Osteoblast (primary cell): ENCODE results near the gene C13orf42. TPM values are rescaled to one million over a fixed set of nuclear protein-coding genes. Genes with fewer than 3 reads are reported as not detected.

Source experiments
- DNase-seq: peaks from one replicate; pipeline ENCODE4 v3.0.0; 2011; ENCODE audit warnings: low spot score, mixed read lengths; ENCODE audit not compliant: insufficient read length; ENCODE audit errors: missing footprints
- H2AFZ ChIP-seq: 2 replicates; pipeline ENCODE4 v1.6.0; 2011; ENCODE audit warnings: mild to moderate bottlenecking, low read length
- H3K27ac ChIP-seq: 2 replicates; pipeline ENCODE4 v1.5.1; 2011; ENCODE audit warnings: mild to moderate bottlenecking, low read depth, low read length, moderate library complexity
- H3K27me3 ChIP-seq: 2 replicates; pipeline ENCODE4 v1.6.0; 2012; ENCODE audit warnings: mild to moderate bottlenecking, control low read depth, inconsistent platforms, low read length, moderate library complexity; ENCODE audit not compliant: insufficient read depth
- H3K36me3 ChIP-seq: 2 replicates; pipeline ENCODE4 v1.5.1; 2011; ENCODE audit warnings: mild to moderate bottlenecking, low read length, control low read depth, moderate library complexity; ENCODE audit not compliant: insufficient read depth
- H3K4me1 ChIP-seq: 2 replicates; pipeline ENCODE4 v1.5.1; 2011; ENCODE audit warnings: mild to moderate bottlenecking, low read length, control low read depth, moderate library complexity; ENCODE audit not compliant: insufficient read depth
- H3K4me2 ChIP-seq: 2 replicates; pipeline ENCODE4 v1.6.0; 2011; ENCODE audit warnings: mild to moderate bottlenecking, low read length; ENCODE audit not compliant: insufficient read depth
- H3K4me3 ChIP-seq: fragments of 200-600 bp; sonication (generic); 3 replicates; pipeline ENCODE4 v1.5.1; 2012; ENCODE audit warnings: mild to moderate bottlenecking, low read length, inconsistent platforms; ENCODE audit not compliant: insufficient read depth
- H3K79me2 ChIP-seq: 2 replicates; pipeline ENCODE4 v1.6.0; 2012; ENCODE audit warnings: mild to moderate bottlenecking, low read length, control low read depth, inconsistent platforms; ENCODE audit not compliant: insufficient read depth
- H3K9me3 ChIP-seq: 2 replicates; pipeline ENCODE4 v1.5.1; 2011; ENCODE audit warnings: low read depth, low read length, control low read depth
- H4K20me1 ChIP-seq: 2 replicates; pipeline ENCODE4 v1.6.0; 2012; ENCODE audit warnings: mild to moderate bottlenecking, low read length, control low read depth; ENCODE audit not compliant: insufficient read depth
- total RNA-seq: library from RNA; depleted of rRNA; stranded (reverse); fragments of >200 nt; gene quantifications from 2 replicates; pipeline ENCODE4 v1.2.3, GENCODE V29; 2012
- TF ChIP-seq, protein P1 (sequence below): IDR thresholded peaks from 2 replicates; pipeline ENCODE4 v1.5.1; 2011; ENCODE audit warnings: mild to moderate bottlenecking, low read depth, low read length, moderate library complexity; ENCODE audit errors: extremely low read depth

Gene C13orf42
- total RNA-seq, 1 donor: not detected

DNA sequence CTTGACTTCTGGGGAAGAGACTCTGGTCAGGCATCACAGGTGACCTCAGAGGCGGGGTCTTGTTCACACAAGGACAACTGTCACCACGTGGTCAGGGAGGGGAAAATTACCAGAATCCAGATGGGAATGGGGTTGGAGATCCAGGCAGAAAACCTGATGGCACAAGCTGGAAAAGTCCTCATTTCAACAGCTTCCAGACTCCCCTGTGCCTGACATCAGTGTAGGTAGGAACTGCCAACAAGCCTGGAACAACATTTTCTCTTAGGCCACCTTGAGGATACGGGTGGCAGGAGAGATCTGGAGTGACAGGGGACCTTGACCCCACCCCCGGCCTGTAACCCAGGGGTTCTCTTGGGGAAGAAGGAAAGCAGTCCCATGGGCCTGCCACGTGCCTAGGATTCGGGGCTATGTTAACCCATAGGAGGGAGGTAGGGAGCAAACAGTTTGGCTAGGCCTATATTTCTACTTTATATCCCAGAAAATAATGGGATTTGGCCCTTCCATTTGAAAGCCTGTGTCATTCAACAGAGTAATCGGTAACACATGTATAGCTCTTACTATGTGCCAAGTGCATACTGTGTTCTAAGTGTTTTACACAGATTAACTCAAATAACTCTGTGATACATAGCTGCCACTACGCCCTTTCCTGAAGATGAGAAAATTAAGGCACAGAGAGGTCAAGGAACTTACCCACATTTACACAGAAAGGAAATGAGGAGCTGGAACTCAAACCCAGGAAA is 44.9 kb upstream of the C13orf42 start:
- H3K79me2 ChIP-seq: no peaks in the 10 kb centered on the region
- TF ChIP-seq, protein P1, sequence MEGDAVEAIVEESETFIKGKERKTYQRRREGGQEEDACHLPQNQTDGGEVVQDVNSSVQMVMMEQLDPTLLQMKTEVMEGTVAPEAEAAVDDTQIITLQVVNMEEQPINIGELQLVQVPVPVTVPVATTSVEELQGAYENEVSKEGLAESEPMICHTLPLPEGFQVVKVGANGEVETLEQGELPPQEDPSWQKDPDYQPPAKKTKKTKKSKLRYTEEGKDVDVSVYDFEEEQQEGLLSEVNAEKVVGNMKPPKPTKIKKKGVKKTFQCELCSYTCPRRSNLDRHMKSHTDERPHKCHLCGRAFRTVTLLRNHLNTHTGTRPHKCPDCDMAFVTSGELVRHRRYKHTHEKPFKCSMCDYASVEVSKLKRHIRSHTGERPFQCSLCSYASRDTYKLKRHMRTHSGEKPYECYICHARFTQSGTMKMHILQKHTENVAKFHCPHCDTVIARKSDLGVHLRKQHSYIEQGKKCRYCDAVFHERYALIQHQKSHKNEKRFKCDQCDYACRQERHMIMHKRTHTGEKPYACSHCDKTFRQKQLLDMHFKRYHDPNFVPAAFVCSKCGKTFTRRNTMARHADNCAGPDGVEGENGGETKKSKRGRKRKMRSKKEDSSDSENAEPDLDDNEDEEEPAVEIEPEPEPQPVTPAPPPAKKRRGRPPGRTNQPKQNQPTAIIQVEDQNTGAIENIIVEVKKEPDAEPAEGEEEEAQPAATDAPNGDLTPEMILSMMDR: no peak
- no peak for DNase-seq

DNA sequence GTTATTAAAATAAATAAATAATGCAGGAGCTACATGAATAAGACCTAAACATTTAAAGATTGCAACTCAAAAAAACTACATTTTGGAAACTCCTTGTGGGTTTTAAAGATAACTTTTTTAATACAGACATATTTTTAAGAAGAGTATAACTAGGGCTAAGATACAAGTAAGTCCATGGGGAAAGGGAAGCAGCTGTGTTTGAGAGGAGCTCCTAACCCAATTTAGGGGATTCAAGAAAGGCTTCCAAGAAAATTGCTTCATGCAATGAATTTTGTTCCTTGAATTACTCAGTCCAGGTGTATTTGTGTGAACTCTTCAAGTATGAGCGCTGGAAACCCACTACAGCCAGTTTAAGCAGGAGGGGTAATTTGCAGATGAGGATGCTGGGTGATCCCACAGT is 44.1 kb upstream of the C13orf42 start:
- TF ChIP-seq, protein P1: no peak
- no peaks in the 10 kb centered on the region for H3K9me3 ChIP-seq
- no peak overlapping the region for H3K4me3 ChIP-seq
- no peak overlapping the region for H3K27ac ChIP-seq
- no peaks in the 10 kb centered on the region for H3K4me1 ChIP-seq
- H2AFZ ChIP-seq: no peak overlapping the region
- H3K4me2 ChIP-seq: no peak overlapping the region
- no peak for DNase-seq
- no peaks in the 10 kb centered on the region for H4K20me1 ChIP-seq
- peaks cover 25% of the 10 kb centered on the region for H3K27me3 ChIP-seq
- H3K36me3 ChIP-seq: no peaks in the 10 kb centered on the region
- H3K79me2 ChIP-seq: no peaks in the 10 kb centered on the region

More for the DNA sequence above, 44.9 kb upstream of the C13orf42 start:
- Histone ChIP-seq H3K4me3 (no peak overlapping the region), H4K20me1 (no peaks in the 10 kb centered on the region), H3K36me3 (no peaks in the 10 kb centered on the region), H3K27ac (no peak overlapping the region), H3K4me1 (no peaks in the 10 kb centered on the region), H3K27me3 (peaks cover 18% of the 10 kb centered on the region), H3K9me3 (no peaks in the 10 kb centered on the region), H2AFZ (no peak overlapping the region), H3K4me2 (no peak overlapping the region)

DNA sequence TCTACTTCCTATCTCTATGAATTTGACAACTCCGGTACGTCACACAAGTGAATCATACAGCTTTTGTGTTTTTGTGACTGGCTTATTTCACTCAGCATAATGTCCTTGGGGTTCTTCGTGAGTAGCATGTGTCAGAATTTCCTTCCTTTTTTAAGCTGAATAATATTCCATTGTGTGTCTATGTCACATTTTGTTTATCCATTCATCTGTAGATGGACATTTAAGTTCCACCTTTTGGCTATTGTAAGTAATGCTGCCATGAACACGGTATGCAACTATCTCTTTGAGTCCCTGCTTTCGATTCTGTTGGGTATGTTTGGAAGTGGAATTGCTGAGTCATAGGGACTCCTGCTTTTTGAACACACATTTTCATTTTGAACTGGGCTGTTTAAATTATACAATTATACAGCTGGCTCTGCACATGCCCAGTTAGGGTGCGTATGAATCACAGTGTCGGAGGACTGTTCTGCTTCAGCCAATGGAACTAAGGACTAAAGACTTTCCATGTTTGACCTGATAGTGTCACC is 43.0 kb upstream of the C13orf42 start:
- H3K4me3 ChIP-seq: peak overlapping the region; percentile 9
- DNase-seq: no peak
- H3K4me1 ChIP-seq: no peaks in the 10 kb centered on the region
- H3K79me2 ChIP-seq: no peaks in the 10 kb centered on the region
- TF ChIP-seq, protein P1: no peak
- H3K9me3 ChIP-seq: no peaks in the 10 kb centered on the region
- H3K36me3 ChIP-seq: no peaks in the 10 kb centered on the region
- H3K27me3 ChIP-seq: peaks cover 34% of the 10 kb centered on the region
- peak overlapping the region; percentile 41 for H3K4me2 ChIP-seq
- H2AFZ ChIP-seq: peak overlapping the region; percentile 40
- no peak overlapping the region for H3K27ac ChIP-seq
- H4K20me1 ChIP-seq: no peaks in the 10 kb centered on the region

DNA sequence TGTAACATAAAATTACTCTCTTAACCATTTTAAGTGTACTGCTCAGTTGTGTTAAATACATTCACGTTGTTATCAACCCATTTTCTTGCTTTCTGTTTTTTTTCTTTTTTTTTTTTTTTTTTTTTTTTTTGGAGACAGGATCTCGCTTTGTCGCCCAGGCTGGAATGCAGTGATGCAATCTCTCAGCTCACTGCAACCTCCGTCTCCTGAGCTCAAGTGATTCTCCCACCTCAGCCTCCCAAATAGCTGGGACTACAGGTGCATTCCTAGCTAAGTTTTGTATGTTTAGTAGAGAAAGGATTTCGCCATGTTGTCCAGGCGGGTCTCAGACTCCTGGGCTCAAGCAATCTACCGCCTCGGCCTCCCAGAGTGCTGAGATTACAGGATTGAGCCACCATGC is 42.5 kb upstream of the C13orf42 start:
- H2AFZ ChIP-seq: no peak overlapping the region
- H4K20me1 ChIP-seq: no peaks in the 10 kb centered on the region
- no peaks in the 10 kb centered on the region for H3K36me3 ChIP-seq
- no peak overlapping the region for H3K4me3 ChIP-seq
- TF ChIP-seq, protein P1: no peak
- no peak for DNase-seq
- no peaks in the 10 kb centered on the region for H3K4me1 ChIP-seq
- H3K27me3 ChIP-seq: peaks cover 34% of the 10 kb centered on the region
- no peak overlapping the region for H3K27ac ChIP-seq
- H3K4me2 ChIP-seq: no peak overlapping the region
- no peaks in the 10 kb centered on the region for H3K79me2 ChIP-seq
- H3K9me3 ChIP-seq: no peaks in the 10 kb centered on the region
